HEK293 (cell line): ENCODE measurements around the gene STUB1.

Source experiments
- CTCF ChIA-PET: fragments of 350-600 bp; formaldehyde crosslinking; extraction: SDS; loops from one replicate; lab custom pipeline; 2021; ENCODE audit warnings: antibody characterized with exemption; lab: Yijun Ruan, JAX
- POLR2A ChIA-PET: fragments of 300-600 bp; formaldehyde crosslinking; extraction: SDS; loops from one replicate; lab custom pipeline; 2020; ENCODE audit warnings: antibody characterized with exemption, inconsistent platforms; lab: Yijun Ruan, JAX
- H3K27ac ChIP-seq: fragments of 200-500 bp; sonication (Bioruptor generic); 2 replicates; pipeline ENCODE4 v1.5.1; 2014; ENCODE audit warnings: low read depth, low read length, control low read depth, inconsistent platforms; ENCODE audit errors: extremely low read depth
- H3K36me3 ChIP-seq, 2 experiments: fragments of 200-500 bp in 1 of 2; sonication (Bioruptor generic) in 1 of 2; 1 replicate in 1 of 2; 2 replicates in 1 of 2; pipeline ENCODE4 v1.5.1; 2014 to 2017; ENCODE audit warnings: inconsistent platforms in 2 of 2, low read length in 2 of 2; ENCODE audit not compliant: control insufficient read depth in 2 of 2, insufficient read depth in 1 of 2
- H3K4me1 ChIP-seq: fragments of 200-500 bp; sonication (Bioruptor generic); 2 replicates; pipeline ENCODE4 v1.5.1; 2014; ENCODE audit warnings: mild to moderate bottlenecking, low read length, inconsistent platforms; ENCODE audit not compliant: control insufficient read depth, insufficient read depth
- H3K4me3 ChIP-seq: 2 replicates; pipeline ENCODE4 v1.5.1; 2011; ENCODE audit warnings: low read depth, mild to moderate bottlenecking, control low read depth, low read length, moderate library complexity
- H3K9me3 ChIP-seq: fragments of 200-500 bp; sonication (Bioruptor generic); 2 replicates; pipeline ENCODE4 v1.5.1; 2014; ENCODE audit warnings: low read depth, low read length, inconsistent platforms; ENCODE audit not compliant: control insufficient read depth, insufficient read depth
- AEBP2 ChIP-seq: fragments of 450-650 bp; formaldehyde crosslinking; IDR thresholded peaks from 2 replicates; pipeline ENCODE4 v1.5.1; 2016; ENCODE audit warnings: missing biosample characterization, missing genetic modification characterization, borderline replicate concordance
- GFI1B ChIP-seq: fragments of 450-650 bp; formaldehyde crosslinking; IDR thresholded peaks from 2 replicates; pipeline ENCODE4 v1.5.1; 2016; ENCODE audit warnings: missing biosample characterization, missing genetic modification characterization
- KLF10 ChIP-seq: fragments of 450-650 bp; IDR thresholded peaks from 2 replicates; pipeline ENCODE4 v1.5.1; 2018; ENCODE audit warnings: missing biosample characterization, mild to moderate bottlenecking, missing genetic modification characterization
- KLF7 ChIP-seq: fragments of 450-650 bp; formaldehyde crosslinking; IDR thresholded peaks from 2 replicates; pipeline ENCODE4 v1.5.1; 2016; ENCODE audit warnings: missing biosample characterization, missing genetic modification characterization, borderline replicate concordance
- PRDM1 ChIP-seq: fragments of 450-650 bp; formaldehyde crosslinking; IDR thresholded peaks from 2 replicates; pipeline ENCODE4; 2016; ENCODE audit warnings: missing biosample characterization, missing genetic modification characterization
- PRDM2 ChIP-seq: fragments of 450-650 bp; formaldehyde crosslinking; IDR thresholded peaks from 2 replicates; pipeline ENCODE4 v1.5.1; 2016; ENCODE audit warnings: missing biosample characterization, missing genetic modification characterization, borderline replicate concordance
- SP3 ChIP-seq: fragments of 450-650 bp; formaldehyde crosslinking; IDR thresholded peaks from 2 replicates; pipeline ENCODE4 v1.5.1; 2016; ENCODE audit warnings: missing biosample characterization, missing genetic modification characterization
- ZBTB49 ChIP-seq: fragments of 450-650 bp; formaldehyde crosslinking; IDR thresholded peaks from 2 replicates; pipeline ENCODE4 v1.5.1; 2016; ENCODE audit warnings: missing biosample characterization, missing genetic modification characterization, low read depth
- ZBTB6 ChIP-seq: fragments of 450-650 bp; formaldehyde crosslinking; IDR thresholded peaks from 2 replicates; pipeline ENCODE4 v1.5.1; 2017; ENCODE audit warnings: missing biosample characterization, missing genetic modification characterization
- ZNF112 ChIP-seq: fragments of 450-650 bp; formaldehyde crosslinking; IDR thresholded peaks from 2 replicates; pipeline ENCODE4 v1.5.0; 2017; ENCODE audit warnings: missing biosample characterization, missing genetic modification characterization
- ZNF19 ChIP-seq: fragments of 450-650 bp; formaldehyde crosslinking; IDR thresholded peaks from 2 replicates; pipeline ENCODE4; 2016; ENCODE audit warnings: missing biosample characterization, missing genetic modification characterization, low read depth
- ZNF2 ChIP-seq: fragments of 450-650 bp; formaldehyde crosslinking; IDR thresholded peaks from 2 replicates; pipeline ENCODE4 v1.5.1; 2016; ENCODE audit warnings: missing biosample characterization, missing genetic modification characterization
- ZNF26 ChIP-seq: fragments of 450-650 bp; formaldehyde crosslinking; IDR thresholded peaks from 2 replicates; pipeline ENCODE4 v1.5.1; 2016; ENCODE audit warnings: missing biosample characterization, missing genetic modification characterization
- ZNF292 ChIP-seq: fragments of 450-650 bp; formaldehyde crosslinking; IDR thresholded peaks from 2 replicates; pipeline ENCODE4 v1.5.1; 2016; ENCODE audit warnings: low read depth, missing biosample characterization, missing genetic modification characterization, borderline replicate concordance
- ZNF335 ChIP-seq: fragments of 450-650 bp; formaldehyde crosslinking; conservative IDR thresholded peaks from 2 replicates; pipeline ENCODE4 v1.5.1; 2016; ENCODE audit warnings: missing biosample characterization, missing genetic modification characterization
- ZNF394 ChIP-seq: fragments of 450-650 bp; formaldehyde crosslinking; IDR thresholded peaks from 2 replicates; pipeline ENCODE4 v1.5.1; 2016; ENCODE audit warnings: missing biosample characterization, missing genetic modification characterization, mild to moderate bottlenecking, moderate library complexity, borderline replicate concordance
- ZNF624 ChIP-seq: fragments of 450-650 bp; formaldehyde crosslinking; IDR thresholded peaks from 2 replicates; pipeline ENCODE4 v1.5.1; 2017; ENCODE audit warnings: missing biosample characterization, missing genetic modification characterization
- ZNF658 ChIP-seq: fragments of 450-650 bp; formaldehyde crosslinking; IDR thresholded peaks from 2 replicates; pipeline ENCODE4; 2016; ENCODE audit warnings: missing biosample characterization, missing genetic modification characterization
- ZNF791 ChIP-seq: fragments of 450-650 bp; formaldehyde crosslinking; IDR thresholded peaks from 2 replicates; pipeline ENCODE4 v1.5.1; 2016; ENCODE audit warnings: missing biosample characterization, missing genetic modification characterization

The STUB1 gene

GRCh38 chr16:727291-727977 lies 47.2 kb downstream of the STUB1 start (continued):
- TF ChIP-seq PRDM2 (tag by site-specific recombination), result 0 out of 2 replicates have a peak, but pooled peaks have one; percentile 65
- TF ChIP-seq ZNF292 (tag by site-specific recombination), result no peak
- TF ChIP-seq AEBP2 (tag by site-specific recombination), result no peak
- 0 out of 2 replicates have a peak, but pooled peaks have one; percentile 21 for TF ChIP-seq KLF10
- TF ChIP-seq GFI1B, result no peak
- no peak for TF ChIP-seq ZNF112 (tag by site-specific recombination)
- TF ChIP-seq ZNF791 (tag by site-specific recombination), result no peak
- TF ChIP-seq SP3 (tag by site-specific recombination), result peak; percentile 45
- no peak for TF ChIP-seq ZNF658 (tag by site-specific recombination)

- CTCF ChIA-PET, result interaction anchor here (0.5 to 1.6 kb wide), 2 partner anchors 16 to 21 kb away, joined by 3 to 5 read pairs; no protein-coding TSS in a partner anchor
- TF ChIP-seq ZNF394 (tag by site-specific recombination), result no peak
- no peak for TF ChIP-seq KLF7 (tag by site-specific recombination)
- no peak for TF ChIP-seq ZBTB6 (tag by site-specific recombination)
- TF ChIP-seq ZNF26, result no peak
- no peak for TF ChIP-seq ZBTB49 (tag by site-specific recombination)
- no peak for TF ChIP-seq ZNF335 (tag by site-specific recombination)
- TF ChIP-seq ZNF19 (tag by site-specific recombination), result no peak
- no peak for TF ChIP-seq PRDM1 (tag by site-specific recombination)
- TF ChIP-seq ZNF2 (tag by site-specific recombination), result peak; percentile 61; the same call in 1 of the 2 replicates
- no peak for TF ChIP-seq ZNF791 (tag by site-specific recombination)
- no peak for TF ChIP-seq ZNF624
- TF ChIP-seq AEBP2 (tag by site-specific recombination), result no peak
- peak; percentile 64 for TF ChIP-seq SP3 (tag by site-specific recombination)
These were observed 48.1 kb downstream of the STUB1 start for GRCh38 chr16:728131-728889.

More at GRCh38 chr16:728131-728889, 48.1 kb downstream of the STUB1 start:
- Histone ChIP-seq H3K4me1 (peaks cover 4% of the 10 kb centered on the region; the same call in 1 of the 2 replicates), H3K4me3 (peak overlapping the region; percentile 15), H3K9me3 (no peaks in the 10 kb centered on the region), H3K27ac (no peak overlapping the region), H3K36me3 (peaks cover 3 to 23% of the 10 kb centered on the region in 2 experiments; a peak in 2 of 3 replicates)
- POLR2A ChIA-PET, result interaction anchor here (0.6 to 1.8 kb wide), 11 partner anchors 8 to 60 kb away, joined by 3 to 11 read pairs (median 4); partner anchors contain the start of genes CHTF18, METRN, RPUSD1 and WDR24
